Measurements from ENCODE around the gene POU2F1.

POU2F1 gene

GRCh38 chr1:167305706-167306277, 85.1 kb downstream of the POU2F1 start:
- TF ChIP-seq EZH2 (optimal IDR thresholded peaks at IDR 0.05; ENCODE audit: low read depth, low read length) (no peak), EZH2phosphoT487 (IDR thresholded peaks at IDR 0.05; ENCODE audit: low read length) (no peak), CTCF (IDR thresholded peaks at IDR 0.05; ENCODE audit: low read length) (no peak)
- H4K20me1 ChIP-seq (ENCODE audit: insufficient read depth, low read length): no peaks in the 10 kb centered on the region
- H3K9me3 ChIP-seq (replicated peaks; ENCODE audit: insufficient read depth, low read length): no peaks in the 10 kb centered on the region
- peaks cover 14% of the 10 kb centered on the region; the same call in 1 of the 2 replicates for H3K79me2 ChIP-seq (ENCODE audit: low read length)
- H3K9me2 ChIP-seq (replicated peaks; ENCODE audit: insufficient read depth, low read length): no peaks in the 10 kb centered on the region
- H3K4me2 ChIP-seq (ENCODE audit: low read depth, low read length): no peak overlapping the region
- no peaks in the 10 kb centered on the region; the same call in 1 of the 2 replicates for H3F3A ChIP-seq (ENCODE audit: insufficient read depth, low read length)
- H3K9ac ChIP-seq (ENCODE audit: low read length): no peak overlapping the region
- no peaks in the 10 kb centered on the region for H3K27me3 ChIP-seq (replicated peaks; ENCODE audit: insufficient read depth, low read length)
- no peaks in the 10 kb centered on the region for H3K4me1 ChIP-seq (ENCODE audit: low read length)
- H3K4me3 ChIP-seq (ENCODE audit: low read length): no peak overlapping the region
- no peak overlapping the region for H3K27ac ChIP-seq (ENCODE audit: low read length)
- H2AFZ ChIP-seq (ENCODE audit: low read length): no peak overlapping the region
- no peak for DNase-seq
- no peaks in the 10 kb centered on the region; the same call in 1 of the 2 replicates for H3K36me3 ChIP-seq (replicated peaks; ENCODE audit: insufficient read depth, low read length)

DNA sequence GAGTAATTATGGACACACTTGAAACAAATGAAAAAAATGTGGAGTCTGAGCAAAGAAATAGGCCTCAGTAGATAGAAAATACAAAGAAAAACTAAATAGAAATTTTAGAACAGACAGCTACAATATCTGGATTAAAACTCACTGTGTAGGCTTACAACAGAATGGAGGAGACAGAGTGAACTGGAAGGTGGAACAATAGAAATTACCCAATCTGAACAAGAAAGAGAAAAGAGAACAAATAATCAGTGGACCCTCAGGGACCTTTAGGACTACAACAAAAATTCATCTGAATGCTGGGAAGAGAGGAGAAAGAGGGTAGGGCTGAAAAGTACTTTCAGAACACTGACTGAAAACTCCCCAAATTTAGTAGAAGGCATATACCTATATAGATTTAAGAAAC, 90.0 kb downstream of the POU2F1 start:
- Histone ChIP-seq H3K9me2 (replicated peaks; ENCODE audit: insufficient read depth, low read length) (no peaks in the 10 kb centered on the region), H3K4me3 (ENCODE audit: low read length) (no peak overlapping the region)
- TF ChIP-seq CTCF (IDR thresholded peaks at IDR 0.05; ENCODE audit: low read length) (no peak), EZH2 (optimal IDR thresholded peaks at IDR 0.05; ENCODE audit: low read depth, low read length) (no peak), EZH2phosphoT487 (IDR thresholded peaks at IDR 0.05; ENCODE audit: low read length) (no peak)

GRCh38 chr1:167312871-167313270, 92.2 kb downstream of the POU2F1 start:
- no peaks in the 10 kb centered on the region for H3K4me1 ChIP-seq (ENCODE audit: low read length)
- no peak overlapping the region for H3K27ac ChIP-seq (ENCODE audit: low read length)
- H3K9me2 ChIP-seq (replicated peaks; ENCODE audit: insufficient read depth, low read length): no peaks in the 10 kb centered on the region
- TF ChIP-seq CTCF (IDR thresholded peaks at IDR 0.05; ENCODE audit: low read length) (no peak), EZH2phosphoT487 (IDR thresholded peaks at IDR 0.05; ENCODE audit: low read length) (no peak), EZH2 (optimal IDR thresholded peaks at IDR 0.05; ENCODE audit: low read depth, low read length) (no peak)
- no peaks in the 10 kb centered on the region for H3K9me3 ChIP-seq (replicated peaks; ENCODE audit: insufficient read depth, low read length)
- no peaks in the 10 kb centered on the region for H4K20me1 ChIP-seq (ENCODE audit: insufficient read depth, low read length)
- H3K9ac ChIP-seq (ENCODE audit: low read length): no peak overlapping the region
- H3K4me3 ChIP-seq (ENCODE audit: low read length): no peak overlapping the region
- H3K4me2 ChIP-seq (ENCODE audit: low read depth, low read length): no peak overlapping the region
- no peaks in the 10 kb centered on the region for H3K36me3 ChIP-seq (replicated peaks; ENCODE audit: insufficient read depth, low read length)
- H3K27me3 ChIP-seq (replicated peaks; ENCODE audit: insufficient read depth, low read length): no peaks in the 10 kb centered on the region
- H2AFZ ChIP-seq (ENCODE audit: low read length): no peak overlapping the region
- DNase-seq: no peak
- peaks cover 11% of the 10 kb centered on the region for H3K79me2 ChIP-seq (ENCODE audit: low read length)
- no peaks in the 10 kb centered on the region; the same call in 1 of the 2 replicates for H3F3A ChIP-seq (ENCODE audit: insufficient read depth, low read length)

More for the DNA sequence above, 90.0 kb downstream of the POU2F1 start:
- Histone ChIP-seq H2AFZ (ENCODE audit: low read length) (no peak overlapping the region), H3K4me2 (ENCODE audit: low read depth, low read length) (no peak overlapping the region), H3K4me1 (ENCODE audit: low read length) (no peaks in the 10 kb centered on the region), H3K27me3 (replicated peaks; ENCODE audit: insufficient read depth, low read length) (no peaks in the 10 kb centered on the region), H3K79me2 (ENCODE audit: low read length) (peaks cover 14% of the 10 kb centered on the region), H3K27ac (ENCODE audit: low read length) (no peak overlapping the region), H3K36me3 (replicated peaks; ENCODE audit: insufficient read depth, low read length) (no peaks in the 10 kb centered on the region; the same call in 1 of the 2 replicates), H3K9ac (ENCODE audit: low read length) (no peak overlapping the region), H3K9me3 (replicated peaks; ENCODE audit: insufficient read depth, low read length) (no peaks in the 10 kb centered on the region), H3F3A (ENCODE audit: insufficient read depth, low read length) (no peaks in the 10 kb centered on the region; the same call in 1 of the 2 replicates), H4K20me1 (ENCODE audit: insufficient read depth, low read length) (no peaks in the 10 kb centered on the region)
- DNase-seq: no peak
